ENCODE data around the gene MRPL33. TPM values are rescaled to one million over a fixed set of nuclear protein-coding genes. Genes with fewer than 3 reads are reported as not detected.

Gene MRPL33
- total and polyA plus RNA-seq, 2 of the 13 experiments (the other 11 are each of a cell fraction or from before 2014, with no cell fraction given), result 69.7 to 218 TPM

- TF ChIP-seq ZSCAN12 (CRISPR knock-in tag; IDR thresholded peaks at IDR 0.05) (peak; percentile 57; the same call in 1 of the 2 replicates), YY1 (IDR thresholded peaks at IDR 0.05; ENCODE audit: insufficient read depth, insufficient replicate concordance, low read depth, low read length) (peak; percentile 88), ZNF781 (CRISPR knock-in tag; IDR thresholded peaks at IDR 0.05; ENCODE audit: borderline replicate concordance, not compliant biosample characterization) (no peak), SOX5 (CRISPR knock-in tag; IDR thresholded peaks at IDR 0.05; ENCODE audit: borderline replicate concordance) (peak; percentile 52; the same call in 1 of the 2 replicates), ZNF556 (CRISPR knock-in tag; IDR thresholded peaks at IDR 0.05; ENCODE audit: borderline replicate concordance) (peak; percentile 70), ZNF567 (CRISPR knock-in tag; IDR thresholded peaks at IDR 0.05; ENCODE audit: borderline replicate concordance) (peak; percentile 99), KLF13 (CRISPR knock-in tag; IDR thresholded peaks at IDR 0.05) (0 out of 2 replicates have a peak, but pooled peaks have one; percentile 20), THAP7 (CRISPR knock-in tag; IDR thresholded peaks at IDR 0.05) (peak; percentile 56; the same call in 1 of the 2 replicates), ELK4 (CRISPR knock-in tag; IDR thresholded peaks at IDR 0.05; ENCODE audit: borderline replicate concordance) (0 out of 2 replicates have a peak, but pooled peaks have one; percentile 50), NCOA1 (CRISPR knock-in tag; IDR thresholded peaks at IDR 0.05) (0 out of 2 replicates have a peak, but pooled peaks have one; percentile 68), SMC3 (IDR thresholded peaks at IDR 0.05; ENCODE audit: low read length) (no peak), ATF6 (CRISPR knock-in tag; conservative IDR thresholded peaks at IDR 0.05) (0 out of 2 replicates have a peak, but pooled peaks have one; percentile 53), KMT2B (CRISPR knock-in tag; IDR thresholded peaks at IDR 0.05) (peak; percentile 100), E2F1 (CRISPR knock-in tag; IDR thresholded peaks at IDR 0.05) (no peak), ZNF558 (CRISPR knock-in tag; IDR thresholded peaks at IDR 0.05; ENCODE audit: borderline replicate concordance) (0 out of 2 replicates have a peak, but pooled peaks have one; percentile 46), THYN1 (CRISPR knock-in tag; IDR thresholded peaks at IDR 0.05; ENCODE audit: borderline replicate concordance, low read depth) (no peak), SCMH1 (CRISPR knock-in tag; IDR thresholded peaks at IDR 0.05; ENCODE audit: borderline replicate concordance) (no peak), NR0B2 (CRISPR knock-in tag; IDR thresholded peaks at IDR 0.05) (0 out of 2 replicates have a peak, but pooled peaks have one; percentile 50), IRF2 (CRISPR knock-in tag; IDR thresholded peaks at IDR 0.05) (peak; percentile 86), ZNF777 (CRISPR knock-in tag; IDR thresholded peaks at IDR 0.05) (0 out of 2 replicates have a peak, but pooled peaks have one; percentile 39), PAWR (CRISPR knock-in tag; IDR thresholded peaks at IDR 0.05; ENCODE audit: borderline replicate concordance) (no peak), ZNF75D (CRISPR knock-in tag; IDR thresholded peaks at IDR 0.05; ENCODE audit: borderline replicate concordance) (no peak), ZEB1 (IDR thresholded peaks at IDR 0.05; ENCODE audit: insufficient replicate concordance, low read depth) (peak; percentile 88)
Measured at GRCh38 chr2:27771548-27772335, at the start of gene MRPL33 (continued).
